Transverse colon (tissue), 4 donors: Measurements from ENCODE around the gene WBP1L. TPM values are rescaled to one million over a fixed set of nuclear protein-coding genes. Genes with fewer than 3 reads are reported as not detected.

Experiments
- DNase-seq: peaks from one replicate; pipeline ENCODE4 v3.0.0-alpha.2; 2019
- H3K27ac ChIP-seq, 4 donors: fragments of 200-600 bp; sonication (generic); 2 replicates each; pipeline ENCODE4 v1.5.1; 2016 to 2018; ENCODE audit warnings: inconsistent platforms in 4 of 4
- H3K27me3 ChIP-seq: fragments of 200-600 bp; sonication (generic); 2 replicates; pipeline ENCODE4 v1.5.1; 2017; ENCODE audit warnings: inconsistent platforms
- H3K36me3 ChIP-seq, 4 donors: fragments of 200-600 bp; sonication (generic); 2 replicates each; pipeline ENCODE4 v1.5.1; 2017 to 2019; ENCODE audit warnings: inconsistent platforms in 4 of 4
- H3K4me1 ChIP-seq, 4 donors: fragments of 200-600 bp; sonication (generic); 2 replicates each; pipeline ENCODE4 v1.5.1; 2017 to 2020; ENCODE audit warnings: inconsistent platforms in 4 of 4
- H3K4me3 ChIP-seq, 4 donors: fragments of 200-600 bp; sonication (generic); 1 replicate in 1 of 4; 2 replicates in 3 of 4; pipeline versions ENCODE4 v1.5.1 to v1.6.1; 2017 to 2019; ENCODE audit warnings: inconsistent platforms in 4 of 4
- H3K9me3 ChIP-seq, 2 donors: fragments of 200-600 bp; sonication (generic); 2 replicates each; pipeline ENCODE4 v1.5.1; 2017 to 2019; ENCODE audit warnings: inconsistent platforms in 2 of 2
- CTCF ChIP-seq, 5 experiments: fragments of 200-600 bp in 3 of 5; fragments of 450-650 bp in 2 of 5; sonication (generic) in 3 of 5; IDR thresholded peaks; 1 replicate in 2 of 5; 2 replicates in 3 of 5; pipeline ENCODE4 v1.5.1; 2016 to 2017; ENCODE audit warnings: antibody characterized with exemption in 5 of 5, inconsistent platforms in 3 of 5, mild to moderate bottlenecking in 2 of 5, moderate library complexity in 1 of 5
- EP300 ChIP-seq: sonication (generic); formaldehyde crosslinking; IDR thresholded peaks from one replicate; pipeline ENCODE4 v1.6.1; 2017; ENCODE audit warnings: antibody characterized with exemption, low read depth
- POLR2A ChIP-seq: fragments of 450-650 bp; IDR thresholded peaks from one replicate; pipeline ENCODE4 v1.6.1; 2016; ENCODE audit warnings: antibody characterized with exemption, mild to moderate bottlenecking, moderate library complexity
- POLR2AphosphoS5 ChIP-seq, 3 donors: sonication (generic); formaldehyde crosslinking; IDR thresholded peaks; one replicate each; pipeline ENCODE4 v1.6.1; 2016; ENCODE audit warnings: antibody characterized with exemption in 3 of 3
- WGBS, 2 donors: methylation state at CpG; one replicate each; pipeline ENCODE4 v1.1.5; 2018; ENCODE audit warnings: low coverage in 1 of 2; 5-methylcytosine and 5-hydroxymethylcytosine counted together
- in situ Hi-C, 4 donors: fragments of 200-750 bp; cut with MboI; loops; one replicate each; pipeline versions ENCODE4 v1.15.0 to v1.15.1; 2017; ENCODE audit warnings: low sequenced_read_pairs in 3 of 4, low pct_ligation_motif_present in 1 of 4, low pct_unique_long_range_greater_than_20kb in 1 of 4
- intact Hi-C: fragments of 100-400 bp; cut with DNase I; formaldehyde crosslinking; loops from one replicate; pipeline ENCODE4 v1.15.1; 2023; ENCODE audit warnings: low total_unique reads
- total RNA-seq, 4 donors: library from RNA; depleted of rRNA; stranded (reverse); fragments of >200 nt; gene quantifications; one replicate each; pipeline ENCODE4 v1.1.0, GENCODE V29; 2016

WBP1L gene
- total RNA-seq, 4 donors from 2014 or later = 68.9 to 168 (median 129) TPM

GRCh38 chr10:102813017-102813541 lies 69.3 kb downstream of the WBP1L start:
- H3K36me3 ChIP-seq = peaks cover 0 to 31% (median 14%) of the 10 kb centered on the region in 4 donors
- in situ Hi-C loops = no loop called here
- no peak overlapping the region for H3K4me3 ChIP-seq
- intact Hi-C loops = no loop called here
- H3K4me1 ChIP-seq = peaks cover 16 to 35% (median 21%) of the 10 kb centered on the region in 4 donors
- 91% methylated on average over 1 to 17 of the region's 17 CpGs for WGBS, 2 donors
- H3K9me3 ChIP-seq = no peaks in the 10 kb centered on the region
- no peak for DNase-seq
- H3K27ac ChIP-seq = peak overlapping the region in 1 of 4 donors; percentile 85
- H3K27me3 ChIP-seq = no peaks in the 10 kb centered on the region
- TF ChIP-seq EP300 (no peak), CTCF (IDR thresholded peaks at IDR 0.05) (no peak), POLR2A (no peak), POLR2AphosphoS5 (IDR thresholded peaks at IDR 0.05) (no peak)

GRCh38 chr10:102813734-102814452 lies 70.1 kb downstream of the WBP1L start:
- TF ChIP-seq POLR2AphosphoS5 (IDR thresholded peaks at IDR 0.05) (no peak), CTCF (IDR thresholded peaks at IDR 0.05) (no peak), EP300 (no peak), POLR2A (no peak)
- Histone ChIP-seq H3K36me3 (peaks cover 0 to 31% (median 14%) of the 10 kb centered on the region in 4 donors), H3K4me1 (peaks cover 16 to 35% (median 21%) of the 10 kb centered on the region in 4 donors), H3K27ac (peak overlapping the region; percentile 78 to 86 (median 83)), H3K9me3 (no peaks in the 10 kb centered on the region), H3K27me3 (no peaks in the 10 kb centered on the region), H3K4me3 (no peak overlapping the region)
- WGBS, 2 donors = 68 to 71% methylated on average over 3 to 16 of the region's 16 CpGs
- intact Hi-C loops = no loop called here
- peak; percentile 65 for DNase-seq
- in situ Hi-C loops = no loop called here

GRCh38 chr10:102814453-102814871 lies 70.7 kb downstream of the WBP1L start:
- no peak for DNase-seq
- H3K9me3 ChIP-seq = no peaks in the 10 kb centered on the region
- H3K36me3 ChIP-seq = peaks cover 0 to 31% (median 14%) of the 10 kb centered on the region in 4 donors
- H3K4me1 ChIP-seq = peaks cover 16 to 35% (median 21%) of the 10 kb centered on the region in 4 donors
- TF ChIP-seq CTCF (IDR thresholded peaks at IDR 0.05) (no peak), POLR2AphosphoS5 (IDR thresholded peaks at IDR 0.05) (no peak), POLR2A (no peak), EP300 (no peak)
- no peaks in the 10 kb centered on the region for H3K27me3 ChIP-seq
- WGBS, 2 donors = 72 to 85% methylated on average over 4 to 8 of the region's 8 CpGs
- H3K27ac ChIP-seq = peak overlapping the region; percentile 78 to 86 (median 83)
- in situ Hi-C loops (no loop called here), intact Hi-C loops (no loop called here)
- H3K4me3 ChIP-seq = no peak overlapping the region

- Histone ChIP-seq H3K27ac (peak overlapping the region; percentile 78 to 86 (median 83)), H3K4me3 (no peak overlapping the region), H3K36me3 (peaks cover 0 to 31% (median 14%) of the 10 kb centered on the region in 4 donors), H3K9me3 (no peaks in the 10 kb centered on the region), H3K27me3 (no peaks in the 10 kb centered on the region), H3K4me1 (peaks cover 16 to 35% (median 21%) of the 10 kb centered on the region in 4 donors)
- WGBS, 2 donors = 78 to 86% methylated on average over 11 to 23 of the region's 23 CpGs
- TF ChIP-seq POLR2A = no peak
- TF ChIP-seq CTCF (IDR thresholded peaks at IDR 0.05) = no peak
- TF ChIP-seq POLR2AphosphoS5 (IDR thresholded peaks at IDR 0.05) = no peak
- TF ChIP-seq EP300 = no peak
- in situ Hi-C loops = no loop called here
- peak; percentile 60 for DNase-seq
- intact Hi-C loops = no loop called here
Observed at GRCh38 chr10:102814873-102815661, 71.3 kb downstream of the WBP1L start.
